ACC112 (cell line): Measurements from ENCODE around the gene EFCAB6.

Experiments
- H2AFZ ChIP-seq: fragments of 200-600 bp; sonication (generic); one replicate; pipeline ENCODE4 v1.6.0; 2017; ENCODE audit warnings: antibody characterized with exemption, low read length; ENCODE audit not compliant: unreplicated experiment
- H3K27ac ChIP-seq: fragments of 200-600 bp; sonication (generic); 2 replicates; pipeline ENCODE4 v1.5.1; 2014; ENCODE audit warnings: low read depth, mild to moderate bottlenecking, antibody characterized with exemption, low read length, moderate library complexity
- H3K27me3 ChIP-seq: fragments of 200-600 bp; sonication (generic); 2 replicates; pipeline ENCODE4 v1.6.1; 2014; ENCODE audit warnings: mild to moderate bottlenecking, antibody characterized with exemption, low read length, moderate library complexity, mixed read lengths; ENCODE audit not compliant: insufficient read depth
- H3K36me3 ChIP-seq: fragments of 200-600 bp; sonication (generic); 2 replicates; pipeline ENCODE4 v1.6.1; 2016; ENCODE audit warnings: mild to moderate bottlenecking, antibody characterized with exemption, low read length, moderate library complexity, mixed read lengths; ENCODE audit not compliant: insufficient read depth
- H3K4me1 ChIP-seq: fragments of 200-600 bp; sonication (generic); one replicate; pipeline ENCODE4 v1.6.1; 2016; ENCODE audit warnings: low read length, mixed read lengths; ENCODE audit not compliant: insufficient read depth, unreplicated experiment, control insufficient read depth
- H3K4me3 ChIP-seq: fragments of 200-600 bp; sonication (generic); 2 replicates; pipeline ENCODE4 v1.5.1; 2014; ENCODE audit warnings: mild to moderate bottlenecking, low read depth, low read length
- H3K79me2 ChIP-seq: fragments of 200-600 bp; sonication (generic); one replicate; pipeline ENCODE4 v1.6.0; 2016; ENCODE audit warnings: low read length; ENCODE audit not compliant: control insufficient read depth, unreplicated experiment, insufficient read depth

The EFCAB6 gene

GRCh38 chr22:43562843-43563242 is 249.3 kb downstream of the EFCAB6 start:
- no peaks in the 10 kb centered on the region for H3K27me3 ChIP-seq
- no peaks in the 10 kb centered on the region for H3K79me2 ChIP-seq
- no peak overlapping the region for H2AFZ ChIP-seq
- H3K36me3 ChIP-seq = no peaks in the 10 kb centered on the region
- no peaks in the 10 kb centered on the region for H3K4me1 ChIP-seq
- no peak overlapping the region for H3K27ac ChIP-seq
- no peak overlapping the region for H3K4me3 ChIP-seq

- Histone ChIP-seq H3K27ac (no peak overlapping the region), H2AFZ (no peak overlapping the region), H3K4me3 (no peak overlapping the region), H3K79me2 (no peaks in the 10 kb centered on the region), H3K27me3 (no peaks in the 10 kb centered on the region), H3K36me3 (no peaks in the 10 kb centered on the region), H3K4me1 (no peaks in the 10 kb centered on the region)
Measured at GRCh38 chr22:43561415-43562178, 250.5 kb downstream of the EFCAB6 start.

GRCh38 chr22:43560651-43561050 is 251.5 kb downstream of the EFCAB6 start:
- no peaks in the 10 kb centered on the region for H3K36me3 ChIP-seq
- no peak overlapping the region for H3K4me3 ChIP-seq
- no peaks in the 10 kb centered on the region for H3K79me2 ChIP-seq
- H3K27ac ChIP-seq = no peak overlapping the region
- no peaks in the 10 kb centered on the region for H3K27me3 ChIP-seq
- no peak overlapping the region for H2AFZ ChIP-seq
- H3K4me1 ChIP-seq = no peaks in the 10 kb centered on the region

GRCh38 chr22:43555561-43556515 is 256.3 kb downstream of the EFCAB6 start:
- H3K4me1 ChIP-seq = no peaks in the 10 kb centered on the region
- no peak overlapping the region for H3K27ac ChIP-seq
- no peak overlapping the region for H3K4me3 ChIP-seq

GRCh38 chr22:43554694-43555365 is 257.3 kb downstream of the EFCAB6 start:
- no peaks in the 10 kb centered on the region for H3K27me3 ChIP-seq
- H3K4me1 ChIP-seq = no peaks in the 10 kb centered on the region
- no peaks in the 10 kb centered on the region for H3K79me2 ChIP-seq

More at GRCh38 chr22:43555561-43556515, 256.3 kb downstream of the EFCAB6 start:
- Histone ChIP-seq H3K27me3 (no peaks in the 10 kb centered on the region), H3K36me3 (no peaks in the 10 kb centered on the region), H3K79me2 (no peaks in the 10 kb centered on the region), H2AFZ (no peak overlapping the region)

GRCh38 chr22:43554259-43554636 is 257.9 kb downstream of the EFCAB6 start:
- no peak overlapping the region for H2AFZ ChIP-seq
- H3K4me1 ChIP-seq = no peaks in the 10 kb centered on the region
- no peak overlapping the region for H3K27ac ChIP-seq
- no peaks in the 10 kb centered on the region for H3K36me3 ChIP-seq
- H3K79me2 ChIP-seq = no peaks in the 10 kb centered on the region
- no peaks in the 10 kb centered on the region for H3K27me3 ChIP-seq
- H3K4me3 ChIP-seq = no peak overlapping the region

More at GRCh38 chr22:43554694-43555365, 257.3 kb downstream of the EFCAB6 start:
- Histone ChIP-seq H3K4me3 (no peak overlapping the region), H2AFZ (no peak overlapping the region), H3K36me3 (no peaks in the 10 kb centered on the region), H3K27ac (no peak overlapping the region)

- H3K27ac ChIP-seq = no peak overlapping the region
- H3K27me3 ChIP-seq = no peaks in the 10 kb centered on the region
- H2AFZ ChIP-seq = no peak overlapping the region
- H3K4me3 ChIP-seq = no peak overlapping the region
- no peaks in the 10 kb centered on the region for H3K36me3 ChIP-seq
- no peaks in the 10 kb centered on the region for H3K4me1 ChIP-seq
- H3K79me2 ChIP-seq = no peaks in the 10 kb centered on the region
Measured at GRCh38 chr22:43553451-43554258, 258.4 kb downstream of the EFCAB6 start.

- Histone ChIP-seq H3K4me3 (no peak overlapping the region), H3K27ac (no peak overlapping the region), H3K36me3 (no peaks in the 10 kb centered on the region), H3K79me2 (no peaks in the 10 kb centered on the region), H3K4me1 (no peaks in the 10 kb centered on the region), H2AFZ (no peak overlapping the region), H3K27me3 (no peaks in the 10 kb centered on the region)
Measured at GRCh38 chr22:43550672-43551071, 261.4 kb downstream of the EFCAB6 start.

GRCh38 chr22:43550024-43550620 is 262.0 kb downstream of the EFCAB6 start:
- Histone ChIP-seq H3K36me3 (no peaks in the 10 kb centered on the region), H3K27me3 (no peaks in the 10 kb centered on the region), H3K27ac (no peak overlapping the region), H3K79me2 (no peaks in the 10 kb centered on the region), H3K4me1 (no peaks in the 10 kb centered on the region), H2AFZ (no peak overlapping the region), H3K4me3 (no peak overlapping the region)
